MCF 10A (cell line): ENCODE measurements around the gene RASL11A. TPM values are rescaled to one million over a fixed set of nuclear protein-coding genes. Genes with fewer than 3 reads are reported as not detected.
"Not testable (repeated sequence)": the region's sequence is repeated elsewhere in the genome, so short reads cannot be mapped to it uniquely, and the experiment has no call there.

Experiments
- Bru-seq: library from RNA; stranded (reverse); fragments of 400-500 nt; gene quantifications from one replicate; lab custom pipeline; 2021; lab: Mats Ljungman, UMichigan
- BruChase-seq, 2 experiments: library from RNA; stranded (reverse); fragments of 400-500 nt; gene quantifications; one replicate each; lab custom pipeline; 2021; lab: Mats Ljungman, UMichigan
- BruUV-seq: library from RNA; stranded (reverse); fragments of 400-500 nt; replicated peaks from 2 replicates; lab custom pipeline; 2021; lab: Mats Ljungman, UMichigan
- CTCF ChIA-PET: fragments of 300-600 bp; sonication (Branson Sonifier 250); formaldehyde crosslinking; extraction: SDS; loops from one replicate; lab custom pipeline; 2021; ENCODE audit warnings: antibody characterized with exemption, inconsistent platforms; lab: Yijun Ruan, JAX
- POLR2A ChIA-PET: fragments of 300-600, 350-650 bp; sonication (Branson Sonifier 250); formaldehyde crosslinking; extraction: SDS; loops from one replicate; lab custom pipeline; 2020; ENCODE audit warnings: antibody characterized with exemption, inconsistent platforms; lab: Yijun Ruan, JAX
- DNase-seq: peaks from one replicate; pipeline ENCODE4 v3.0.0-alpha.2; 2018; ENCODE audit not compliant: unreplicated experiment
- H3K27ac Mint-ChIP-seq: one replicate; pipeline ENCODE4 v1.8.0; 2022; ENCODE audit warnings: mild to moderate bottlenecking, low read depth, mixed read lengths; ENCODE audit not compliant: unreplicated experiment
- H3K27me3 Mint-ChIP-seq: one replicate; pipeline ENCODE4 v1.8.0; 2022; ENCODE audit warnings: mixed read lengths; ENCODE audit not compliant: insufficient read depth, unreplicated experiment
- H3K36me3 Mint-ChIP-seq: one replicate; pipeline ENCODE4 v1.8.0; 2022; ENCODE audit warnings: mild to moderate bottlenecking, moderate library complexity, mixed read lengths; ENCODE audit not compliant: insufficient read depth, unreplicated experiment
- H3K4me1 Mint-ChIP-seq: one replicate; pipeline ENCODE4 v1.8.0; 2022; ENCODE audit warnings: mixed read lengths; ENCODE audit not compliant: insufficient read depth, unreplicated experiment
- H3K4me3 Mint-ChIP-seq: one replicate; pipeline ENCODE4 v1.8.0; 2022; ENCODE audit warnings: mild to moderate bottlenecking, moderate library complexity, mixed read lengths; ENCODE audit not compliant: unreplicated experiment
- H3K9me3 Mint-ChIP-seq: one replicate; pipeline ENCODE4 v1.8.0; 2022; ENCODE audit warnings: mixed read lengths; ENCODE audit not compliant: unreplicated experiment
- intact Hi-C: fragments of 100-400 bp; cut with micrococcal nuclease; formaldehyde crosslinking; loops from 2 replicates; pipeline ENCODE4 v1.14.1; 2022
- long read RNA-seq: library from polyadenylated mRNA; stranded (forward); transcript quantifications from one replicate; pipeline ENCODE4 v2.0.0, GENCODE V29; 2022
- total RNA-seq: library from RNA; stranded (reverse); gene quantifications from 2 replicates; pipeline ENCODE4 v1.2.3, GENCODE V29; 2022
- TF ChIP-seq, protein P1 (sequence below): fragments of 200-600 bp; IDR thresholded peaks from one replicate; pipeline ENCODE4 v1.8.0; 2022; ENCODE audit warnings: antibody characterized with exemption, mild to moderate bottlenecking; ENCODE audit not compliant: unreplicated experiment

The RASL11A gene
- total RNA-seq (0.71 and 0.98 TPM in 2 replicates), Bru-seq, nascent RNA (percentile 37 among the genes with signal in this experiment), BruChase-seq, experiment 1, labeled RNA remaining after a 6-hour chase (percentile 33 among the genes with signal in this experiment), BruChase-seq, experiment 2, labeled RNA remaining after a 2-hour chase (percentile 40 among the genes with signal in this experiment)
- long read RNA-seq, result 0 reads

GRCh38 chr13:27270594-27271520 lies at the start of gene RASL11A:
RASL11A (plus strand) TSS chr13:27270830; CDS start chr13:27270945, 115 bp downstream.
- no peaks in the 10 kb centered on the region for H3K27me3 Mint-ChIP-seq
- POLR2A ChIA-PET, result interaction anchor here (0.6 to 2.2 kb wide), 12 partner anchors 11 to 1248 kb away, joined by 3 to 11 read pairs (median 4); partner anchors contain the start of gene RPL21
- intact Hi-C loops, result loop anchor here (1.0 to 5.0 kb wide), 3 partner anchors 71 to 99 kb away; partner anchors contain the start of gene USP12
- peaks cover 2% of the 10 kb centered on the region for H3K36me3 Mint-ChIP-seq
- H3K4me3 Mint-ChIP-seq, result peak within 1 kb of the TSS; percentile 72
- TF ChIP-seq, protein P1, sequence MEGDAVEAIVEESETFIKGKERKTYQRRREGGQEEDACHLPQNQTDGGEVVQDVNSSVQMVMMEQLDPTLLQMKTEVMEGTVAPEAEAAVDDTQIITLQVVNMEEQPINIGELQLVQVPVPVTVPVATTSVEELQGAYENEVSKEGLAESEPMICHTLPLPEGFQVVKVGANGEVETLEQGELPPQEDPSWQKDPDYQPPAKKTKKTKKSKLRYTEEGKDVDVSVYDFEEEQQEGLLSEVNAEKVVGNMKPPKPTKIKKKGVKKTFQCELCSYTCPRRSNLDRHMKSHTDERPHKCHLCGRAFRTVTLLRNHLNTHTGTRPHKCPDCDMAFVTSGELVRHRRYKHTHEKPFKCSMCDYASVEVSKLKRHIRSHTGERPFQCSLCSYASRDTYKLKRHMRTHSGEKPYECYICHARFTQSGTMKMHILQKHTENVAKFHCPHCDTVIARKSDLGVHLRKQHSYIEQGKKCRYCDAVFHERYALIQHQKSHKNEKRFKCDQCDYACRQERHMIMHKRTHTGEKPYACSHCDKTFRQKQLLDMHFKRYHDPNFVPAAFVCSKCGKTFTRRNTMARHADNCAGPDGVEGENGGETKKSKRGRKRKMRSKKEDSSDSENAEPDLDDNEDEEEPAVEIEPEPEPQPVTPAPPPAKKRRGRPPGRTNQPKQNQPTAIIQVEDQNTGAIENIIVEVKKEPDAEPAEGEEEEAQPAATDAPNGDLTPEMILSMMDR, result peak; percentile 94
- CTCF ChIA-PET, result interaction anchor here (0.6 to 2.2 kb wide), 15 partner anchors 12 to 712 kb away, joined by 3 to 11 read pairs (median 3); no protein-coding TSS in a partner anchor
- no peak within 1 kb of the TSS for H3K27ac Mint-ChIP-seq
- no TSS peak for BruUV-seq
- H3K9me3 Mint-ChIP-seq, result no peaks in the 10 kb centered on the region
- DNase-seq, result peak; percentile 81
- peaks cover 9% of the 10 kb centered on the region for H3K4me1 Mint-ChIP-seq

DNA sequence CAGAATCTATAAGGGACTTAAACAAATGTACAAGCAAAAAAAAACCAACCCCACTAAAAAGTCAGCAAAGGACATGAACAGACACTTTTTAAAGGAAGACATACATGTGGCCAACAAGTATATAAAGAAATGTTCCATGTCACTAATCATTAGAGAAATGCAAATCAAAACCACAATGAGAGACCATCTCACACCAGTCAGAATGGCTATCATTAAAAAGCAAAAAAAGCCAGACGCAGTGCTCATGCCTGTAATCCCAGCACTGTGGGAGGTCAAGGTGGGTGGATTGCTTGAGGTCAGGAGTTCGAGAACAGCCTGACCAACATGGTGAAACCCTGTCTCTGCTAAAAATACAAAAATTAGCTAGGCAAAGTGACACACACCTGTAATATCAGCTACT lies 48.5 kb upstream of the RASL11A start:
- H3K4me3 Mint-ChIP-seq, BruUV-seq, H3K4me1 Mint-ChIP-seq, H3K27ac Mint-ChIP-seq, H3K9me3 Mint-ChIP-seq, H3K27me3 Mint-ChIP-seq, DNase-seq, POLR2A ChIA-PET, intact Hi-C loops, H3K36me3 Mint-ChIP-seq: not testable (repeated sequence)
- CTCF ChIA-PET, result interaction anchor here (0.6 kb wide), 1 partner anchor 128 kb away, joined by 3 read pairs; no protein-coding TSS in a partner anchor

DNA sequence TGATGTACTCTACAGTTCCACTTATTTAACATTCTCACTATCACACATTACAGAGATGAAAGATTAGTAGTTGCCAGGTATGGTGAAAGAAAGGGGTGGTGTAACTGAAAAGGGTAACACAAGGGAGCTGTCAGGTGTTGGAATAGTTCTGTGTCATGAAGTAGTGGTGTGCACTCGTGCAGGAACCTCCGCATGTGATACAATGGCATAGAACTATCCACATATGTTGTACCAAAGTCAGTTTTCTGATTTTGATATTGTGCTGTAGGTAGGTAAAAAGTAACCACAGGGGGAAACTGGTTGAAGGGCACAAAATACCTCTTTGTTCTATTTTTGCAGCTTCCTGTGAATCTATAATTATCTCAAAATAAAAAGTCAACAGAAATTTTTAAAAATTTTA lies 43.6 kb upstream of the RASL11A start:
- POLR2A ChIA-PET, result interaction anchor here (1.1 to 1.4 kb wide), 3 partner anchors 11 to 31 kb away, joined by 3 to 4 read pairs (median 3); no protein-coding TSS in a partner anchor
- CTCF ChIA-PET, result interaction anchor here (0.6 to 0.8 kb wide), 3 partner anchors 133 to 784 kb away, joined by 3 to 6 read pairs (median 3); no protein-coding TSS in a partner anchor
- no peak overlapping the region for H3K4me3 Mint-ChIP-seq
- intact Hi-C loops, result no loop called here
- TF ChIP-seq, protein P1, result no peak
- no peaks in the 10 kb centered on the region for H3K9me3 Mint-ChIP-seq
- H3K27me3 Mint-ChIP-seq, result peaks cover 8% of the 10 kb centered on the region
- no peak overlapping the region for H3K27ac Mint-ChIP-seq
- H3K4me1 Mint-ChIP-seq, result no peaks in the 10 kb centered on the region
- DNase-seq, result no peak
- peaks cover 6% of the 10 kb centered on the region for H3K36me3 Mint-ChIP-seq
- BruUV-seq, result no TSS peak

DNA sequence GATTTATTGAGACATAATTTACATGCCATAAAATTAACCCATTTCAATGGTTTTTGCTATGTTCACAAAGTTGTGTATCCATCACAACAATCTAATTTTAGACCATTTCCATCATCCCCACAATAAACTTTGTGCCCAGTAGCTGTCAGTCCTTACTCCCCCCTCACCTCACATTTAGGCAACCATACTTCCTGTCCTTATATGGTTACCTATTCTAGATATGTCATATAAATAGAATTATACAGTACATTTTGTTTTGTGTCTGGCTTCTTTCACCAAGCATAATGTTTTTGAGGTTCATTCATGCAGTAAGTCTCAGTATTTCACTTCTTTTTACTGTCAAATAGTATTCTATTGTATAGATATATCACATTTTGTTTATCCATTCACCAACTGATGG lies 42.5 kb upstream of the RASL11A start:
- POLR2A ChIA-PET, result no interaction called here
- Mint-ChIP-seq H3K4me1 (no peaks in the 10 kb centered on the region), H3K27me3 (peaks cover 8% of the 10 kb centered on the region), H3K36me3 (peaks cover 4% of the 10 kb centered on the region), H3K9me3 (no peaks in the 10 kb centered on the region), H3K4me3 (no peak overlapping the region), H3K27ac (no peak overlapping the region)
- CTCF ChIA-PET, result no interaction called here
- TF ChIP-seq, protein P1, result no peak
- intact Hi-C loops, result no loop called here
- no TSS peak for BruUV-seq
- no peak for DNase-seq
